Stimulated activated naive CD4-positive, alpha-beta T cell (primary cell): Measurements from ENCODE around the gene GABARAP.
"Not testable (repeated sequence)": the region's sequence is repeated elsewhere in the genome, so short reads cannot be mapped to it uniquely, and the experiment has no call there.

Experiments used
- DNase-seq, 6 experiments: peaks; one replicate each; lab custom pipeline; 2025; lab: John Stamatoyannopoulos, UW

The GABARAP gene

GRCh38 chr17:7260651-7261378 is 18.6 kb upstream of the GABARAP start:
- peak in 4 of 6 experiments; percentile 29 to 43 (median 36) for DNase-seq

- no peak for DNase-seq
Measured at GRCh38 chr17:7260151-7260550, 17.9 kb upstream of the GABARAP start.

GRCh38 chr17:7259555-7259889 is 17.3 kb upstream of the GABARAP start:
- no peak for DNase-seq

- no peak for DNase-seq
Measured at GRCh38 chr17:7258731-7259554, 16.7 kb upstream of the GABARAP start.

GRCh38 chr17:7256766-7257456 is 14.7 kb upstream of the GABARAP start:
- no peak for DNase-seq

GRCh38 chr17:7254511-7254910 is 12.3 kb upstream of the GABARAP start:
- no peak for DNase-seq

GRCh38 chr17:7253082-7253481 is 10.8 kb upstream of the GABARAP start:
- DNase-seq: no peak

- DNase-seq: peak; percentile 74 to 95 (median 86)
Measured at GRCh38 chr17:7252176-7253043, 10.2 kb upstream of the GABARAP start, which contains the start of gene ELP5. ELP5 (plus strand) TSS chr17:7252215; CDS start chr17:7252551, 336 bp downstream.

- DNase-seq: peak; percentile 95 to 99 (median 98)
Measured at GRCh38 chr17:7251661-7252175, 9.5 kb upstream of the GABARAP start, which contains the start of gene CTDNEP1. CTDNEP1 (minus strand) TSS chr17:7251734; CDS start chr17:7251296, 438 bp downstream.

GRCh38 chr17:7250695-7251627 is 8.7 kb upstream of the GABARAP start:
- peak in 3 of 6 experiments; percentile 7 to 27 (median 14) for DNase-seq

GRCh38 chr17:7249830-7250229 is 7.6 kb upstream of the GABARAP start:
- no peak for DNase-seq

GRCh38 chr17:7249214-7249613 is 7.0 kb upstream of the GABARAP start:
- no peak for DNase-seq

- no peak for DNase-seq
Measured at GRCh38 chr17:7248796-7249195, 6.5 kb upstream of the GABARAP start.

- DNase-seq: no peak
Measured at GRCh38 chr17:7246779-7247178, 4.5 kb upstream of the GABARAP start.

- not testable (repeated sequence) for DNase-seq
Measured at GRCh38 chr17:7243838-7244237, 1.6 kb upstream of the GABARAP start.

GRCh38 chr17:7243453-7243729 is 1.1 kb upstream of the GABARAP start:
- no peak for DNase-seq

GRCh38 chr17:7242717-7243452 is 636 bp upstream of the GABARAP start:
- DNase-seq: peak; percentile 91 to 100 (median 94)

GRCh38 chr17:7241090-7241733 is 1.0 kb downstream of the GABARAP start:
- no peak for DNase-seq

- no peak for DNase-seq
Measured at GRCh38 chr17:7240375-7240774, 1.9 kb downstream of the GABARAP start.
